Adrenal gland (tissue), 5 donors: ENCODE measurements around the gene CMTM4.

Experiments used
- CTCF ChIP-seq, 6 experiments: fragments of 450-650 bp in 4 of 6; fragments of 200-600 bp in 2 of 6; sonication (generic) in 1 of 6; IDR thresholded peaks; 1 replicate in 5 of 6; 2 replicates in 1 of 6; pipeline versions ENCODE4 v1.5.1 to v1.8.0; 2016 to 2021; ENCODE audit warnings: antibody characterized with exemption in 6 of 6, mild to moderate bottlenecking in 2 of 6, moderate library complexity in 1 of 6
- POLR2A ChIP-seq, 2 donors: fragments of 450-650 bp; IDR thresholded peaks; one replicate each; pipeline ENCODE4 v1.6.1; 2017; ENCODE audit warnings: antibody characterized with exemption in 2 of 2, mild to moderate bottlenecking in 2 of 2, moderate library complexity in 1 of 2
- donor health status: DM: no; HTN: no; CAD: no.

GRCh38 chr16:66705790-66706505 is 9.4 kb upstream of the CMTM4 start:
- TF ChIP-seq CTCF (IDR thresholded peaks at IDR 0.05) (no peak), POLR2A (IDR thresholded peaks at IDR 0.05) (no peak)
